ENCODE results near the gene ANO10.
"Not testable (repeated sequence)": the region's sequence is repeated elsewhere in the genome, so short reads cannot be mapped to it uniquely, and the experiment has no call there.

The ANO10 gene

GRCh38 chr3:43624619-43625305, 3.0 kb upstream of the ANO10 start:
- no peak for DNase-seq

GRCh38 chr3:43620831-43621655, 768 bp downstream of the ANO10 start:
- DNase-seq, result no peak

- no peak for DNase-seq
These were observed 2.2 kb downstream of the ANO10 start for GRCh38 chr3:43619588-43619987.

- DNase-seq, result no peak
These were observed 3.7 kb downstream of the ANO10 start for GRCh38 chr3:43618142-43618541.

GRCh38 chr3:43616034-43616433, 5.8 kb downstream of the ANO10 start:
- no peak for DNase-seq

GRCh38 chr3:43615133-43615532, 6.7 kb downstream of the ANO10 start:
- DNase-seq, result no peak

- DNase-seq, result no peak
These were observed 7.8 kb downstream of the ANO10 start for GRCh38 chr3:43613976-43614375.

GRCh38 chr3:43612419-43612818, 9.4 kb downstream of the ANO10 start:
- no peak for DNase-seq

- no peak for DNase-seq
These were observed 12.4 kb downstream of the ANO10 start for GRCh38 chr3:43609406-43609805.

GRCh38 chr3:43608751-43609150, 13.1 kb downstream of the ANO10 start:
- no peak for DNase-seq

GRCh38 chr3:43606284-43606683, 15.5 kb downstream of the ANO10 start:
- no peak for DNase-seq

- DNase-seq, result not testable (repeated sequence)
These were observed 21.9 kb downstream of the ANO10 start for GRCh38 chr3:43599959-43600358.

- DNase-seq, result no peak
These were observed 23.9 kb downstream of the ANO10 start for GRCh38 chr3:43597961-43598360.

GRCh38 chr3:43596178-43596577, 25.6 kb downstream of the ANO10 start:
- not testable (repeated sequence) for DNase-seq

- not testable (repeated sequence) for DNase-seq
These were observed 26.5 kb downstream of the ANO10 start for GRCh38 chr3:43595280-43595679.

GRCh38 chr3:43593588-43593987, 28.2 kb downstream of the ANO10 start:
- not testable (repeated sequence) for DNase-seq

- DNase-seq, result not testable (repeated sequence)
These were observed 29.9 kb downstream of the ANO10 start for GRCh38 chr3:43591866-43592265.

- DNase-seq, result no peak
These were observed 34.5 kb downstream of the ANO10 start for GRCh38 chr3:43587303-43587702.

GRCh38 chr3:43584043-43584826, 37.6 kb downstream of the ANO10 start:
- no peak for DNase-seq

GRCh38 chr3:43583481-43583880, 38.3 kb downstream of the ANO10 start:
- no peak for DNase-seq

GRCh38 chr3:43582866-43583265, 38.9 kb downstream of the ANO10 start:
- DNase-seq, result no peak

GRCh38 chr3:43581343-43581742, 40.5 kb downstream of the ANO10 start:
- DNase-seq, result no peak

GRCh38 chr3:43580181-43580580, 41.6 kb downstream of the ANO10 start:
- no peak for DNase-seq

GRCh38 chr3:43573576-43573975, 48.2 kb downstream of the ANO10 start:
- DNase-seq, result no peak

Measured in NCI-H1694 (cell line).